GM21515 (cell line): ENCODE measurements around the gene TNFRSF18.

ENCODE experiments used
- ATAC-seq: cut with Tn5 transposase; IDR thresholded peaks from one replicate; pipeline ENCODE4 v1.9.1; 2021; ENCODE audit not compliant: unreplicated experiment

The TNFRSF18 gene

DNA sequence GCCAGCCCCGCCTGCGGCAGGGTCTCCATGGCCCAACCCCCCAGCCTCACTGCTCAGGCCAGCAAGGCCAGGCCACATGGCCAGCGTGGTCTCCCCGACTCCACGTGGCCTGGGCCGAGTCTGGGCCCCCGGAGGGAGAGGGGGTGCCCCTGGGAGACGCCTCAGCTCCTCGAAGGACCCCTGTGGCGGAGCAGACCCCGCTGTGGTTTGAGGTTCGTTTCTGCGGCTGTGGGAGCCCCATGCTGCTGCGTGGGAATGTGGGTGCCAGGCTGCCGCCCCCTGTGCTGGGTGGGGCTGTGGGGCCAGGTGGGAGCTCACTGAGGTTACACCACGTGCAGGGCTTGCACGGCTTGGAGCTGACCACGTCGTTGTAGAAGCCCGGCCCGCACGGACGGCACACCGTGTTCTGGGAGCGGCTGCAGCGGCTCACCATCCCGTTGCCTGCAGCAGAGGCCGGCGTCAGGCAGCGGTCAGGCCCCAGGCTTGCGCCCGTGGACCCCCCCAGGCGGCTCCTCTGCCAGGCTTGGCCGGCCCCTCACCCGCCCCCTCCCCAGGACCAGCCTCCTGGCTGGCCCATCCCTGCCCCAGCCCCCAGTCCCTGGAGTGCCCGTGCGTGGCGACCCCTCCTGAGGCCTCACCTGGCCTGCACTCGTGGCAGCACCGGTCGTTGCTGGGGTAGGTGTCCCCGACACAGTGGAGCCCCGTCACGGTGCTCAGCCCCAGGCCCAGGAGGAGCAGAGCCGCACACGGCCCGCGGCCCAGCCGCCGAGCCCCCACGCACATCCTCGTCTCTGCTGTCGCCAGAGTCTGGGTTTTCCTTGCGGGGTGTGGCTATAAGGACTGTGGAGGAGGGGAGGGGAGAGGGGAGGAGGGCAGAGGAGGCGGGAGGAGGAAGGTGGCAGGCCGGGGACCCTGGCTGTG lies 7.2 kb upstream of the TNFRSF18 start, which contains the start of gene TNFRSF4:
Gene TNFRSF4, minus strand, starts transcription at position 809 of the 921 bp plus-strand sequence. Its CDS starts 26 bp downstream, at position 783.
- no peak for ATAC-seq

DNA sequence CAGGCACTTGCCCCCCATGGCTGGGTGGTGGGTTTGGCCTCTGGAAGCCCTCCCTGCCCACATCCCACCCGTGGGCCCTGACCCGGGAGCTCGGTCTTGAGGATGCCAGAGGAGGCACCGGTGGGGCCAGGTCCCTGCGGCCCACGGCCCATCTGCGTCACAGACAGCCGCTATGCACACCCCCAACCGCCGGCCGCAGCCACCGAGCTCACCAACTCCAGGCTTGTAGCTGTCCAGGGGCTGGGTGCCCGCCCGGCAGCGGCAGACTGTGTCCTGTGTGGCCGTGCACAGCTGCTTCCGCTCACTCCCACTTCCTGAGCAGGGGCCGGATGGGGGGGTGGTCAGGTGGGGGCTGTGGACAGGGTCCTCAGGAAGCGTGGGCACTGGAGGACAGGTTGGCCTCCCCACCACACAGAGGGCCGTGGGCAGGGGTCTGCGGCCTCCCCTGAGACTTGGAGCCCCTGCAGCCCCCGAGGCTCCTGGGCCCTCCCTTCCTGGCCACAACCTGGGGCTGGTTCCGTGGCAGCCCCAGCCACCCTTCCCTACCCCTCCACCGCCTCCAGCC lies 6.5 kb upstream of the TNFRSF18 start:
- no peak for ATAC-seq

DNA sequence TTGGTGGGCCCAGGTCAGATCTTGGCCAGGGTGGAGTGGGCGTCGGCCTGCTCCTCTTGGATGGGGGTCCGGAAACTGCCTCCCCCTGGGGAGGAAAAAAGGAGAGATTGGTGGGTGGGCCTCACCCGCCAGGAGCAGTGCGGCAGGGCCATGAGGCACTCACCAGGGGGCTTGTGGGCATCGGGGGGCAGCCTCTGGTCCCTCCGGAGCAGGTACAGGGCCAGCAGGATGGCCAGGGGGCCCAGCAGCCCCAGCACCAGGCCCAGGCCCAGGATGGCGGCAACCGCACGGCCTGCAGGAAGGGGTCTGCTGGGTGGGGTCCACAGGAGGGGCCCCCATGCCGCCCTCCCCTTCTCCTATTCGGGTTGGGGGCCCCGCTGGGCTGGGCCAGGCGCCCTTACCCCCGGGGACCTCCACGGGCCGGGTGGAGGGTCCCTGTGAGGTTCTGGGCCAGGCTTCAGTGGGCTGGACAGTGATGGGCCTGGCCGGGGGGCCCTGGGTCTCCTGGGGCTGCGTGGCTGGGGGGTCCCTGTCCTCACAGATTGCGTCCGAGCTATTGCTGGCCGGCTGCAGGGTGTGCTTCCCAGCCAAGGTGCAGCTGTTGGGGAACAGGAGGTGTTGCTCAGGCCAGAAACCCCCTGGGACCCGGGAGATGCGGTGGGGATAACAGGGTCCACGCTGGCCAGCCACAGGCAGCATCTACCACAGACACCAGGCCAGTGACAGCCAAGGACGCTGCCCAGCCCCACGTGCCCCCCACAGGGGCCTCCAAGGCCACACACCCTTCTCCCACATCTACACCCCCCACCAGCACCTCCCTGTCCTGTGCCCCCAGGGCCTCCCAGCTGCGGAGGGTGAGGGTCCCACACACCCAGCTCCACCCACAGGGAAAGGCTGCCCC lies 5.4 kb upstream of the TNFRSF18 start:
- ATAC-seq: no peak

DNA sequence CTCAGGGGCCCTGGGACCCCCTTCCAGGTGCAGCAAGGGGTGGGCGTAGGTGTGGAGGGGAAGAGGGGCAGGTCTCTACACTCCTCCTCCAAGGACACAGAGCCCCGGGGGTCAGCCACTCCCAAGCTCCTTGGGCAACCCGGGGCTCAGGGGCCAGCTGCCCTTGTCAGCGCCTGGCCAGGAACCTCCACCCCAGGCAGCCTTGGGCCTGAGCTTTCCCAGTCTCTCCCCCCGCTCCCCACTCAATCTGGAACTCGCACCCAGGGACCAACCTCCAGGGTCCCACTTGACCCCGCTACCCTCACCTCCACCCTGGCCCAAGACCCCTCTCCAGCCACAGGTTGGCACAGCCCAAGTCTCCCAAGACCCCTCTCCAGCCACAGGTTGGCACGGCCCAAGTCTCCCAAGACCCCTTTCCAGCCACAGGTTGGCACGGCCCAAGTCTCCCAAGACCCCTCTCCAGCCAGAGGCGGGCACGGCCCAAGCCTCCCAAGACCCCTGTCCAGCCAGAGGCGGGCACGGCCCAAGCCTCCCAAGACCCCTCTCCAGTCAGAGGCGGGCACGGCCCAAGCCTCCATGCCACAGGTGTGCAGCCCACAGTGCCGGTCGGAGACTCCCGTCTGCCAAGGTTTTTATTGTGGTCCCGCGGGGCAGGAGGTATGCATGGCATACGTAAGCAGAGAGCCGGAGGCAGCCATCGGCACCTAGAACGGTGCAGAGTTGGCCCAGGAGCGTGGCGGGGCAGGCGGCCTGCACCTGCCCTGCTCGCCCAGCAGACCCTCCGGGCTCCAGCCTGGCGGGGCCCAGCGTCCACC lies 4.5 kb upstream of the TNFRSF18 start:
- no peak for ATAC-seq

DNA sequence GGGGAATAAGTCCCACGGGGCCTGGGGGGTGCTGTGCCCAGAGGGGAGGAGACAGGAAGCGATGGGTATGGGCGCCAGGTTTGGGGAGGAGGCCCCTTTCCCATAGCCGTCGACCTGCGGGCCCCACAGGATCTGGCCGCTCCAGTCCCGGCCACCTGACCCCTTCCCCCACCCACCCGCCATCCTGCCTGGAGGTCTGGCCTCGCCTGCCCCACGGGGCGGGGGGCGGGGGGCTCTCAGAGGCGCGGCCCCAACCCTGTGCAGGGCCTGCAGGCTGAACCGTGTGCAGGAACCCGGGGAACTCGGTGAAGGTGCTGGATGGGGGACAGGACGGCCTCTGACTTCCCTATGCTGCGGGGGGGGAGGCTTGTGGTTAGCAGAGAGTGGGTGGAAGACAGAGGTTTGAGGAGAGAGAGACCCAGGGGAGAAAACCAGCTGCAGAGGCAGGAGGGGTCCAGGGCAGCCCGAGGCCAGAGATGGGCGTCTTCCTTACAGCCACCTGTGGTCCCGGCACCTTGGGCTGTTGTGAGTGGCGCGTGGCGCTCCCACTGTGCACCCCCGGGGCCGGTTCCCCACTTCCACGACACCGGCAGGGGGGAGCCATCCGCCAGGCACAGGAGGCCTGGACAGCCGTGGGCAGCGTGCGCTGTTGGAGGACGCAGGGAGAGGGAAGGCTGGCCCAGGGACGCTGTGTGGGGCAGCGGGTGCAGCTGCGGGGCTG lies 2.5 kb upstream of the TNFRSF18 start:
- no peak for ATAC-seq

DNA sequence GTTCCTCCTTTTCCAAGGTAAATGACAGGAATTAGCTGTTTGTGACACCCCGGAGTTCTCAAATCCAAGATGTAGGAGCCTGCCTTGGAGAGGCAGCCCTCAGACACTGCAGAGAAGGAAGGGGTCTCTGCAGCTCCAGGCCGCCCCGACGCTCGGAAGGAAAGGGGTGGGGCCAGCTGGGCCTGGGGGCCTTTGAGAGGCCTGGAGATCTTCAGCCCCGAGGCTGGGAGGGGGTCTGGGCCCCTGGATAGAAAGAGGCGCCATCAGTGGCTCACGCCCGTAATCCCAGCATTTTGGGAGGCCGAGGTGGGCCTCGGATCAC lies 1.1 kb upstream of the TNFRSF18 start:
- no peak for ATAC-seq

DNA sequence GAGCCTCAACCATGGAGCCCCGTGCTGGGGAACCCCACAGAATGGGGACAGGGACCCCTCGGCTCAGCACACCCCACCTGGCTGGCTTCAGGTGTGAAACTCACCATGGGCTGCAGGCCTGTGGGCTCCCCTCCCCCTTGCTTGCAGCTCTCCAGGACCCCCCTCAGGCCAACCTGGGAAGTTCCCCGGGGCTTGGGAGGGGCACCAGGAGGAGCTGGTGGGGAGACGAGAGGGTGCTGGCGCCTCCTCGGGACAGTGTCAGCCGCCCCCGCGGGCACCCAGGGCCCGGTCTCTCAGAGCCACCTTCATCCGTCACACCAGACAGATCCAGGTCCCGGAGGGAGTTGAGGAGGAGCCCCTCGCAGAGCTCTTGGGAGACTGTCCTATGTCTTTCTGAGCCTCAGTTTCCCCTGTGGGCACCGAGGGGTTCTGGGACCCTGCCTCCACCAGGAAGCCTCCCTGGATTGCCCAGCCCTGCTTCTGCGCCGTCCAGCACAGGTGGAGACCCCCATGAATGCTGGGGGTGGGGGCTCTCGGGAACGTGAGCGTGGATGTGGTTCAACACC lies 657 bp upstream of the TNFRSF18 start:
- ATAC-seq: no peak

DNA sequence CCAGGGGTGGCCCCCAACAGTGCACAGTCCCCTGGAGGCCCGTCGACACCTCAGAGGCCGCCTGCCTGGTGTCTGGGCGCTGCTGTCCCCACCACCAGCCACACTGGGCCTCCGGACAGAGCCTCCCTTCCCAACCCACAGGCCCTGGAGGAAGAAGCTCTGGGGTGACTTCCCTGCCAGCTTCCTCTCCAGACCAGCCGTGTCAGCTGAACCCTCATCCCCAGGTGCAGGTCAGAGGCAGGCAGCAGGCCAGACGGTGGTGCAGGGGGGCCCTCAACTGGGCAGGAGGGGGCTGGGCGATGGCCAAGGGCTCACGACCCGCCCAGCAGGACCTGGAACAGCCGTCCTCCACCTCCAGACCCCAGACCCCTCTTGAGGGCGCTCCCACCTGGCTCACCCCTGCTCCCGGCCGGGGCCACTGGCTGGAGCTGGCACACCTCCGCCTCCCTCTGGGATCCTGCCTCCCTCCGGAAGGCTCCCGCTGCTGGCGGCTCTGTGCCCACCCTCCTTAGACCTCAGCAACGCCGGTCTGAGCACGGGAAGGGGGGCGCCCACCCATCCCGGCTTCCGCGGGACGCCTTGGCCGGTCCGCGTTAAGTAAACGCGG lies 520 bp downstream of the TNFRSF18 start:
- ATAC-seq: no peak

DNA sequence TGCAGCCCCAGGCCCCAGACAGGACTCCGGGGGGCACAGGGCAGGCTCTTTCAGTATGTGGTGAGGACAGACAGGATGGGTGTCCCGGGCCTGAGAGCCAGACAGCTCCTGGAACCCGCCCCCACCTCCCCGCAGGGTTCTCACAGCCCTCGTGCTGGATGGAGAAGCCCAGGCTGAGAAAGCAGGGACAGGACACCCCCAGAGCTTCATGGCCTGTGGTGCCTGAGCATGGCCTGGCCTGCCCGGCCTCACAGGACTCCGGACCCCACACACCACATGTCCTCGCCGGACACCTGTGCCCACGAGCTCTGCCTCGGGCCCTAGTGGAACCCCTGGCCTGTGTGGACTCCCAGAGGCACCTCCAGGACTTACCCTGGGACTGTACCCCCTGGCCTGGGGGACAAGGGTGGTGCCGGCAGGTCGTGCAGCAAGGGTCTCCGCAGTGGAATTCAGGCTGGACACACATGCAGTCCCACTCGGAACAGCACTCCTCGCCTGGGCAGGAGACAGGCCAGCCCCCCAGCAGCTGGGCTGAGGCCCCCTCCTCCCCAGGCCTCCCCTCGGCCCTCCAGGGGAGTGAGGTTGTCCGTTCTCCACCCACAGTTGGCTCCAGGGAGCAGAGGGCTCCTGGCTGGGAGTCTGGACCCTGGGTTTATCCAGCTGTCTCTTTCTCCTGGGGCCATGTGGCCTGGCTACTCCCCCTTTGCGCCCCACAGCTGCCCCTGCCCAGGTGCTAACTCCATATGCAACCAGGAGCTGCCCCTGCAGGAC lies 1.2 kb downstream of the TNFRSF18 start:
- no peak for ATAC-seq

DNA sequence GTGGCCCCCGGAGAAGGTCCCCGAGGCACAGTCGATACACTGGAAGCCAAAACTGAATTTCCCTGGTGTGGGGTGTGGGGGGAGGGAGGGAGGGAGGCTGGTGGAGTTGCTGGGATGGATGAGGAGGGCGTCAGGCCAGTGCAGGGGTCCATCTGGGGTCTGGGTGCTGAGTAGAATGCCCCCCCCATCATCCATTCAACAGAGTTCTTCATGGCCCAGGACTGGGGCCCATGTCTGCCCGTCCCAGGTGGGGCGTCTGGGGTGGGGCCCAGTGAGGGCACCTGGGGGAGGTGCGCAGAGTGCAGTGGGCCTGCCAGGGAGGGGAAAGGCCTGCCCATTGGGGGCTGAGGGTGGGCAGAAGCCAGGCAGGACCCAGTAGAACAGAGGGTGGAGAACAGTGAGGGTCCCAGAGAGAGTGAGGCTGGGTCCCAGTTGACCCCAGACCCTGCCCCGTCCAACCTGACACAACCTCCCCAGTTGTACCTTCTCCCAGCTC lies 1.9 kb downstream of the TNFRSF18 start:
- no peak for ATAC-seq

DNA sequence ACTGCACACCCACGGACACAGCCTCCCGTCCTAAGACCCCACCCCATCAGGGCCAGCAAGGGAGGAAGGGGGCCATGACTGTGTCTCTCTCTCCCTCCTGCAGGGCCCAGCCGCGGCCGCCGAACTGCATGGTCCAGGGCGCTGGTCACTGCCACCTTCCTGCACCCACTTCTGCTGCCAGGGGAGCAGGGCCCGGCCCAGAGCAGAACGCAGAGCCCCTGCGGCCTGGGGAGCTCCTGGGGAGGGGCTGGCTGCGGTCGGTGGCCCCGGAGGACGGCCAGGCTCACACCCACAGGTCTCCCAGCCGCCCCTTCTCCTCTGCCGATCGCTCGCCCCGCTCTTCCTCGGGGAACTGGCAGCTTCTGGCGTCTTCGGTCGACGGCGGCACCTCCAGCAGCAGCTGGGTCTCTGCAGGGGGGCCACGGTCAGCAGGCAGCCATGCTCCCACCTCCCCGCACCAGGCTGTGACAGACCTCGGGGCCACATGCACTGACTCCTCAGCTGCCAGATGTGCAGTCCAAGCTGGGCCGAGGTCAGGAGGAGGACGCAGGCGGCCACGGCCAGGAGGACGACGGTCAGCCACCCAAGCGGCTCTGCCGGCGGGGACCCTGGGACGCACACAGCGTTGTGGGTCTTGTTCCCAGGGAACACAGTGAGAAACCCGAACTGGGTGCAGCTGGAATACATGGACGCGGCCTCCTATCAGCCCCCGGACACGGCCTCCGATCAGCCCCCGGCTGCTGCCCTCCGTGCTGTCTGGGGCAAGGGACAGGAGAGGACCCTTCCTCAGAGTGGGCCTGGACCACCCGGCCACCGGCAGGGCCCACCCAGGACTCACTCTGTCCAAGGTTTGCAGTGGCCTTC lies 2.6 kb downstream of the TNFRSF18 start:
- no peak for ATAC-seq

DNA sequence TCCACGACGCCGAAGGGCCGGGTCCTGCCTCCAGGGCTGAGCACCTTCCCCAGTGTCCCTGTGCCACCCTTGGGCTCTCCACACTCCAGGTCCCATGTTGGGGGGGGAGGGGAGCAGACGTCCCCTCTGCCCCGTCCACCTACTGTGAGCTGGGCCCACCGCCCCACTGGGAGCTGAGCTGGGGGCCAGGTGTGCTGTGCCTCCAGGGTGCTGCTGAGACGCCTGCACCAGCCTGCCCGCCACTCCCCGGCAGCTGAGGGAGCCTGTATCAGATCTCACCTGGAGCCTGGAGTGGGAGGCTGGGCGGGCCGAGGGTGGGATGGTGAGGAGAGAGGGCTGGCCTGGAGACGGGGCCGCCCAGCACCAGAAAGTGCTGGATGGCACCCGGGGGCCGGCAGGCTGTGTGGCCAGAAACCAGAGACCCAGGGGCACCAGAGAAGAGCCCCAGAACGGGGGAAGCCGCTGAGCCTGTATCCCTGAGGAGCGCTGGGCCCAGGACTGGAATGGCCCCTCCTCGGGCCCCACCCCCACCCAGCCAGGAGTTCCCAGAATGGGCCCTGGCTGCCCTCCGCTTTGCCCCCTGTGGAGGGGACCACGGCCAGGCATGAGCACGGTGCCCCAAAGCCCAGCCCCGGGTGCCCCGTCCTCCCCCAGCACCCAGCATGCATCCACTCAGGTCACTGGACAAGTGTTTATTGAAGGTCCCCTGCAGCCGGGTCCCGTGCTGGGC lies 3.4 kb downstream of the TNFRSF18 start:
- no peak for ATAC-seq

DNA sequence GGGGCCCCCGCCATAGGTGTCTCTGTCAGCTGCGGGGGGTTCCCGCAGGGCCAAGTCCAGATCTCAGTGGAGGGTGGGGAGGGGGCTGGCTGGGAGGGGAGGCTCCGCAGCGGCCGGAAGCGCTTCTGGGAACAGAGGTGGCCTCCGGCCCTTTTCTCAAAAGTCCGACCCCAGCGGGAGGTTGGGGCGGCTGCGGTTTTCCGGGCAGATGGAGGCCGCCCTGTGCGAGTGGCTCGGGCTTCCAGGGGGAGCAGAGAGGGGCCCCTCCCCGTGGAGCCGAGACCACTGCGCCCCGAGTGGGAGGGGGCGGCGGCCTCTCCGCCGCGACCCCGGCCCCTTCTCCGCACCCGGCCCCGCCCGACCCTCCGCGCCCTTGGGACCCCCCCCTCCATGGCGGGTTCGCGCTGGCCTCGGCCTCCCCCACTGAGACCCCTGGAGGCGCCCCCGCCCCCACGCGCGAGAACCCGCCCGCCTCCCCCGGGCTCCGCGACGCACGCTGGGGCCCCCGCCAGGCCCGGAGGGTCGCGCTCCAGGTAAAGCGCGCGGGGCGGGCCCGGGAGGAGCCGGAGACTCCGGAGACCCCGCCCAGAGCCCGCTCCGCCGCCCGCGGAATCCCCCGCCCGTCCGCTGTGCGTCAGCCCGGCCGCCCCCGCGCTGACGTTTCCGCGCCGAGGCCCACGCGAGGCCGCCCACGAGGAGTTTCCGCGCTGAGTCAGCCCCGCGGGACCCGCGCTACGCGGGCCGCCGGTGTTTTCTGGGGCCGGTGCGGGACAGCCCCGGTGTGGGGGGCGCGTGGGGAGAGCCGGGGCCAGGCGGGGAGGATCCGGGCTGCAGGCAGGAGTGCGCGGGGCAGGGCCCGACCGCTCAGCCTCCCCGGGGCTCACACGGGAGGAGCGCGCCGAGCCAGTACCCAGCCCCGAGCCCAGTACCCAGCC lies 5.2 kb downstream of the TNFRSF18 start:
- ATAC-seq: no peak

DNA sequence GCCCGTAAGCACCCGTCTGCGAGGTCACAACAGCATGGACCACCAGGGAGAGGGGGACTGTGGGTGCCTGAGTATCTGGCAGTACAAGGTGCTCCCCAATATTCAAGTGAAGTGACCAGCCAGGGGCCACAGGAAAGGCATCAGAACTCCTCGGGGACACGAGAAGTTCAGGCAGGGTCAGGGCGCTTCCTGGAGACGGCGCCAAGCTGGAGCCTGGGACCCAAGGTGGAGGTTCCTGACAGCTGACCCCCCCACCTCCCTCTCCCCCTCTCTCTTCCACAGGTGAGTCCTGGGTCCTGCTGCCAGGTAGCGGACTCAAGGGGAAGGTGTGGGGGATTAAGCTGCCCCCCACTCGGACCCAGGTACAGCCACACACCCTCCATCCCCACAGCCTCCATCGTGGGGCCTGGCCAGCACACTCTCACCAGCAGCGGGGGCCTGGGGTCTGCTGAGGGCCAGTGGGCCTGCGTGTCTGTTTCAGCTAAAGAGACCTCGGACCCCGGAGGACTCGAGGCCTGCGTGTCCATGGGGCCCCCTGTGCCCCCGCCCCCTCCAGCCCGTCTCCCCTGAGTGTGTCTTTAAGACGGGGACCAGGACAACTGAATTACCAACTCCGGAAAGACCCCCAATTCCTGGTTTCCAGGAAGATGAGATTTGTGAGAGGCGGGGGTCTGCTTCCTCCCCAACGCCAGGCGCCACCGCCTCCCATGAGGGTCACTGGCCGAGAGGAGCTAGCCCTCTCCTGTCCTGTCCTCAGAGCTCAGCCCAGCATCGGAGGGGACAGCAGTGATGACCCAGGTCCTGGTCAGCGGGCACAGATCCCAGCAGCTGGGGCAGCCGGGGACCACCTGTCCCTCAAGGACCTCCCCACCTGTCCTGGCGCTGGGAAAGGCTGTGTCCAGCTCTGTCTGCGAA lies 6.2 kb downstream of the TNFRSF18 start:
- ATAC-seq: no peak
